ENCODE data around the gene FSTL5. TPM values are rescaled to one million over a fixed set of nuclear protein-coding genes. Genes with fewer than 3 reads are reported as not detected.

FSTL5 gene
- total RNA-seq, 1 donor from 2014 or later = not detected

GRCh38 chr4:161900110-161900509 lies 263.7 kb downstream of the FSTL5 start:
- Histone ChIP-seq H3K27ac (no peak overlapping the region), H3K27me3 (ENCODE audit: low read depth) (no peaks in the 10 kb centered on the region), H3K4me3 (no peak overlapping the region), H3K36me3 (no peaks in the 10 kb centered on the region), H3K4me1 (no peaks in the 10 kb centered on the region), H3K9me3 (no peaks in the 10 kb centered on the region)
- ATAC-seq = no peak
- DNase-seq = no peak
- intact Hi-C loops (cut with DNase I) = no loop called here
- TF ChIP-seq CTCF (IDR thresholded peaks at IDR 0.05) = no peak

GRCh38 chr4:161894493-161895167 lies 269.2 kb downstream of the FSTL5 start:
- no peak for ATAC-seq

GRCh38 chr4:161894014-161894413 lies 269.8 kb downstream of the FSTL5 start:
- H3K4me1 ChIP-seq = no peaks in the 10 kb centered on the region
- no peak for TF ChIP-seq CTCF (IDR thresholded peaks at IDR 0.05)
- DNase-seq (no peak), ATAC-seq (no peak)
- no peaks in the 10 kb centered on the region for H3K27me3 ChIP-seq (ENCODE audit: low read depth)
- H3K4me3 ChIP-seq = no peak overlapping the region
- intact Hi-C loops (cut with DNase I) = no loop called here
- no peak overlapping the region for H3K27ac ChIP-seq
- H3K9me3 ChIP-seq = no peaks in the 10 kb centered on the region
- no peaks in the 10 kb centered on the region for H3K36me3 ChIP-seq

More at GRCh38 chr4:161894493-161895167, 269.2 kb downstream of the FSTL5 start:
- Histone ChIP-seq H3K4me1 (no peaks in the 10 kb centered on the region), H3K9me3 (no peaks in the 10 kb centered on the region), H3K4me3 (no peak overlapping the region), H3K36me3 (no peaks in the 10 kb centered on the region), H3K27ac (no peak overlapping the region), H3K27me3 (ENCODE audit: low read depth) (no peaks in the 10 kb centered on the region)
- TF ChIP-seq CTCF (IDR thresholded peaks at IDR 0.05) = no peak
- intact Hi-C loops (cut with DNase I) = no loop called here
- DNase-seq = no peak

- Histone ChIP-seq H3K4me3 (no peak overlapping the region), H3K27me3 (ENCODE audit: low read depth) (no peaks in the 10 kb centered on the region), H3K9me3 (no peaks in the 10 kb centered on the region), H3K36me3 (no peaks in the 10 kb centered on the region), H3K4me1 (no peaks in the 10 kb centered on the region), H3K27ac (no peak overlapping the region)
- DNase-seq (no peak), ATAC-seq (no peak)
- TF ChIP-seq CTCF (IDR thresholded peaks at IDR 0.05) = no peak
- intact Hi-C loops (cut with DNase I) = no loop called here
These were observed 270.2 kb downstream of the FSTL5 start for GRCh38 chr4:161893566-161893965.

GRCh38 chr4:161892951-161893350 lies 270.8 kb downstream of the FSTL5 start:
- H3K36me3 ChIP-seq = no peaks in the 10 kb centered on the region
- no peak for ATAC-seq
- no peaks in the 10 kb centered on the region for H3K4me1 ChIP-seq
- no peaks in the 10 kb centered on the region for H3K27me3 ChIP-seq (ENCODE audit: low read depth)
- no peak overlapping the region for H3K4me3 ChIP-seq
- no peak for TF ChIP-seq CTCF (IDR thresholded peaks at IDR 0.05)
- intact Hi-C loops (cut with DNase I) = no loop called here
- no peaks in the 10 kb centered on the region for H3K9me3 ChIP-seq
- no peak overlapping the region for H3K27ac ChIP-seq
- no peak for DNase-seq
